HG03135 (cell line): ENCODE measurements around the gene SBK2.
A peak's percentile ranks its signal among the peaks of the same experiment; 100 is the strongest.
"Not testable (repeated sequence)": the region's sequence is repeated elsewhere in the genome, so short reads cannot be mapped to it uniquely, and the experiment has no call there.

Experiments used
- ATAC-seq: cut with Tn5 transposase; IDR thresholded peaks from one replicate; pipeline ENCODE4 v1.9.1; 2021; ENCODE audit warnings: mild to moderate bottlenecking, moderate library complexity; ENCODE audit not compliant: unreplicated experiment

Gene SBK2

DNA sequence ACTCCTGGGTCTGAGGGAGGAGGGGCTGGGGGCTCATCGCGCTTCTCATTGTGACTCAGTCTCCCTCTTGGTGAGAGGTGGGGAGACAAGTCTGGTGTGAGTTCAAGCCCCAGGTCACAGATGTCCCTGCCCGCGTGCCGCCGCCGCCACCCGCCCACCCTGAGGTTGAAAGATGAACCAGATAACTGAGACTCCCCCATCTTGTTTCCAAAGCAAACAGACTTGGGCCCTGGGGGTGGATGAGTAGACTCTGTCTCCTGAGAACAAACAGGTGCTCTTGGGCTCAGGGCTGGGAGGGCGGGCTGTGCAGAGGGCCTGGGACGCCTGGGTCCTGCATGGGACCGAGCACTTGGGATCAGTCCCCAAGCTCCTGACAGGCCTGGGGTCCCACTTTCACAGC lies 567 bp downstream of the SBK2 start:
- no peak for ATAC-seq

DNA sequence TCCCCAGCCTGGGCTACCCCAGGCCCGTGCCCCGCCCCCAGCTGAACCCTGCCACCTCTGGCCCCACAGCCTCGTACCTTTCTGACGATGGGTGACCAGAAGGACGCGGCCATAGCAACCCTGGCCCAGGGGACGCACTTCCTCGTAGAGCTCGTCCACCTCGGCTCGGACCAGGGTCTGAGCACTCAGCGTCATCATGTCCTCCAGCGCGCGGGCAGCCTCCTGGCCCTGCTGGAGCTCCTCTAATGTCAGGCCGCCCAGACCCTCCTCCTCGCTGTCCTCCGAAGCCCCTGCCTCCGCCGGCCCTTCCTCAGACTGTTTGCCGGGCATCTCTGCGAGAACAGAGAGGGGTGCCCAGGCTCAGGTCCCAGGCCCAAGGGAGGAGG lies 975 bp downstream of the SBK2 start:
- ATAC-seq, result no peak

DNA sequence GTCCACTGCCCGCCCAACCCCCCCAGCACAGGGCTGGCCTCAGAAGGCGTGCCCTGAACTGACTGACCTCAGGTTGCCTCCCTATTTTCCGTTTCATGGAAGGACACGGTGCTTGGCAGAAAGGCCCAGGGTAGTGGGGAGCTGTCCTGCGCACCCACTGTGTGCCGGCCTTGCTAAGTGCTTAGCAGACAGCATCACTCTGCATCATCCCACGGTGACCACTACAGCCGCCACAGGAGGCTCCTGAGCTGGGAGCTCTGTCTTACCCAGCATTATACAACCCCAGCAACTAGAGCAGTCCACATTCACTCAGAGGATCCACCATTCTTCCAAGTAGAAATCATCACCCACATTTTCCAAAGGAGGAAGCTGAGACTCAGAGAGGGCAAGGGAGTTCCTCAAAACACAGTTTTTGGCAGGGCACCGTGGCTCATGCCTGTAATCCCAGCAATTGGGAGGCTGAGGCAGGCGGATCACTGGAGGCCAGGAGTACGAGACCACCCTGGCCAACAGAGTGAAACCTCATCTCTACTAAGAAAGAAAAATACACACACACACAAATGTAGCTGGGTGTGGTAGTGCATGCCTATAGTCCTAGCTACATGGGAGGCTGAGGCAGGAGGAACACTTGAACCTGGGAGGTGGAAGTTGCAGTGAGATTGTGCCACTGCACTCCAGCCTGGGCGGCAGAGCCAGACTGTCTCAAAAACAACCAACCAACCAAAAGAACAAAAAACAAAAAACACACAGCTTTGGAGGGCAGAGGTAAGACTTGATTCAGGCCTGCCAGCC lies 1.6 kb downstream of the SBK2 start:
- ATAC-seq, result no peak

DNA sequence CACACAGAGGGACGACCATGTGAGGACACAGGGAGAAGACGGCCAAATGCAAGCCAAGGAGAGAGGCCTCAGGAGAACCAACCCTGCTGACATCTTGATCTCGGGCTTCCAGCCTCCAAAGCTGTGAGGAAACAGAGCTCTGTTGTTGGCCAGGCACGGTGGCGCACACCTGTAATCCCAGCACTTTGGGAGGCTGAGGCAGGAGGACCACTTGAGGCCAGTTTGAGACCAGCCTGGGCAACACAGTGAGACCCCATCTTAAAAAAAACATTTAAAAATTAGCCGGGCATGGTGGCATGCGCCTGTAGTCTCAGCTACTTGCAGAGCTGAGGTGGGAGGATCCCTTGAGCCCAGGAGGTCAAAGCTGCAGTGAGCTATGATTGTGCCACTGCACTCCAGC lies 2.7 kb downstream of the SBK2 start:
- ATAC-seq, result not testable (repeated sequence)

DNA sequence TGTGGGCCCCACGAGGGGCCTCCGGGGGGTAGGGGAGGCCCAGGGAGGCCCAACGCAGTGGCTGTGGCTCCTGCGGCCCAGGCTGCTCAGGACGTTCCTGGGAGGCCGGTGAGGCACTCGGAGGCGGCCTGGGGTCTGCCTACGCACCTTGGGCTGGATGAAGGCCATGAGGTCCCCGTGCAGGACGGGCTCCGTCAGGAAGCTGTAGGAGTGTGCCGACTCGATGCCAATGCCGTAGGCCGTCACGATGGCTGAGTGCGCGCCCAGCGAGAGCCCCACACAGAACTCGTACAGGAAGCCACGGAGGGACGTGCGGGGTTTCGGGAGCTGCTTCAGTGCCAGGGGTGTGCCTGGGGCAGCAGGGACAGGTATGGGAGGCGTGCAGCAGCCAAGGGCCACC lies 5.9 kb downstream of the SBK2 start:
- no peak for ATAC-seq

DNA sequence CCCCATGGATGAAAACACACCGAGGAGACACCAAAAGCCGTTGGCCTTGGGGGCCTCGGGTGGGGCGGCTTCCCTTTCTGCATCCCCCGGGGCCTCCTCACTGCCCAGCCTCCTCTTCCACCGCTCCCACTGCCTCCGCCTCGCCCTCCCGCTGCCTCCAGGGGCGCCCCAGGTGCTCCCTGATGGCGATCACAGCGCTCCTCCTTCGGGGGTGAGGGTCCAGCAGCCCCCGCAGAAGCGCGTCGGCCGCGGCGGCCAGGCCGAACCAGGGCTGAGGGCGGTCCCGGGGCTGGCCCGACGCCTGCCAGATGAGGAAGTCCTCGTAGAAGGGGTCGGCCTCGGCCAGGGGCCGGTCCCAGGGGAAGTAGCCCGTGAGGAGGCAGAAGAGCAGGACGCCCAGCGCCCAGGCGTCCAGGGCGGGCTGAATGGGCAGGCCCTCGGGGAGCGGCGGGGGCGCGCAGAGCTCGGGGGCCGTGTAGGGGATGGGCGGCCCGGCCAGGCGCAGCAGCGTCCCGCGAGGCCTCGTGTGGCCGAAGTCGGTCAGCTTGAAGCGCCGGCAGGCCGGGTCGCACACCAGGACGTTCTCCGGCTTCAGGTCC lies 7.2 kb downstream of the SBK2 start:
- ATAC-seq, result no peak

DNA sequence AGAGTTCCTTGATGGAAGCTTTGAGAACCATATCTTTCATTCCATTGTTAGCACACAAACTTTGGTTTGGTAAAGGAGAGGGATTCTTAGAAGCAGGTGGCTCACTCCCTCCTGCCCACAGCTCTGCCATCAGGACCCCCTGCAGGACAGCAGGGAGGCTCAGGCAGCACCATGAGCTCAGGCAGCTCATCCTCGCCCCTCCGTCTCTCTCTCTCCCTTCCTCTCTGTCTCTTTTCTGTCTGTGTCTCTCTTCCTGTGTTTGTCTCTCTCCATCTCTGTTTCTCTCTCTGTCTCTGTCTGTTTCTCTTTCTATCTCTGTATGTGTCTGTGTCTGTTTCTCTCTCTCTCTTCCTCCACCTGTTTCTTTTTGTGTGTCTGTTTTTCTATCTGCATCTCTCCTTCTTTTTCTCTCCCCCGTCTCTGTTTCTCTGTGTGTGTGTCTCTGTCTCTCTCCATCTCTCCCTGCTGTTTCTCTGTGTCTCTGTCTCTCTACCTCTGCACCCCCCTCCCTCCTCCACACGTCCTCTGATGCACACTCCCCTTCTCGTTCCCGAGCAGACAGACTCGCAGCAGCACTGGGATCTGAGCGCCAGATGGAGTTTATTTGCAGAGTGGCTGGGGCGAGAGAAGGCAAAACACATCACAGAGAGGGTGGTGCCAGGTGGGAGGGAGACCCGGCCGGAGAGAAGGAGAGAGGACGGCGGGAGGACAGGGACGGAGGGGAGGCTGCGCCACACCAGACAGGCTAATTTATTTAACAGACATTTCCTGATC lies 8.7 kb downstream of the SBK2 start:
- ATAC-seq, result no peak

DNA sequence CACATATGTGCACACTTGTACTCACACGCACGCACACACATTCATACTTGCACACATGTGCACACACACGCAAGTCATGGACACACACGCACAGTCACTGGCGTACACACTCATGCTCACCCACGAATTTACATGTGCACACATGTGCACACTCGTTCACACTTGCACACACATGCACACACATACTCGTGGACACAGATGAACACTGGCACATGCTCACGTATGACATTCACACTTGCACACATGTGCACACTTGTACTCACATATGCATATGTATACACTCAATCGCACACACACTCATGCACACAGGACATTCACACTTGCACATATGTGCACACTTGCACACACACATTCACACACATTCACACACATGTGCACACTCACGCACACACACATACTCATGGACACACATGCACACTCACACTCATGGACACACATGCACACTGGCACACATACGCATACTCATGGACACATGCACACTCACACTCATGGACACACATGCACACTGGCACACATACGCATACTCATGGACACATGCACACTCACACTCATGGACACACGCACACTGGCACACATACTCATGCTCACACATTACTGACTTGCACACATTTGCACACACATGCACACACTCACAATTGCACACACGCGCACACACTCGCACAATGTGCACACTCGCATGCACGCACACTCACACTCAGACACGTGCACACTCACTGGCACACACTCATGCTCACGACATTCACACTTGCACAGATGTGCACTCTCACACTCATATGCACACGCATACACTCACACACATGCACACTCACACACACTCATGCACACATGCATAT lies 9.5 kb downstream of the SBK2 start:
- no peak for ATAC-seq

DNA sequence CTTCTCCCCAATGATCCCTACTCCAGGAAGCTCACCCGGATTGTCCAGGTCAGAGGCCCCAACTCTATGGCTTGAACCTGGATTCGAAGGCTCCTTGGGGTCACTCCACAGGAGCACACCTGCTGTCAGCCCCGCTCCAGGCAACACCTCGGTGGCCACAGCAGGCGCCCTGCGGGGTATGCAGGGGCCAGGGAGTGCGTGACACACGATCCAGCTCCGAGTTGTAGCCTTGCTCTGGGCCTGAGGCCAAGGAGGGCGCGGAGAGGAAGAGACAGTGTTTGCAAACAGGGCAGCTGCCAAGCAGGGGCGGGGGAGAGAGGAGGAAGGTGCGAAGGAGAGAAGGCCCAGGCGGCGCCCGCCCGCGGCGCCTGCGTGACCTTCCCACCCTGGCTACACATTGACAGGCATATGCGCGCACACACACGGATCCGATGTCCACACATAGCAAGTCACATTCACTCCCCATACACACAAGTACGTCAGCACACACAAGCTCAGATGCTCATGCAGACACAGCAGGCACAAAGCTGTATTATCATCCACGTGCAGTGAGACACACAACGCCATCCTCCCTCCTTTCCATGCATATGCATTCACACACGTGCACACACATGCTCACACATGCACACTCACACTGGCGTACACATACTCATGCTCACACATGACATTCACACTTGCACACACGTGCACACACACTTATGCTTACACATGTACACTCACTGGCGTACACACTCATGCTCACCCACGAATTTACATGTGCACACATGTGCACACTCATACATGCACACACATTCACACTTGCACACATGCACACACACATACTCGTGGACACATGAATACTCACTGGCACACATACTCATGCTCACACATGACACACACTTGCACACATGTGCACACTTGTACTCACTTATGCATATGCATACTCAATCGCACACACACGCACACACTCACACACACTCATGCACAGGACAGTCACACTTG lies 10.4 kb downstream of the SBK2 start:
- ATAC-seq, result no peak

DNA sequence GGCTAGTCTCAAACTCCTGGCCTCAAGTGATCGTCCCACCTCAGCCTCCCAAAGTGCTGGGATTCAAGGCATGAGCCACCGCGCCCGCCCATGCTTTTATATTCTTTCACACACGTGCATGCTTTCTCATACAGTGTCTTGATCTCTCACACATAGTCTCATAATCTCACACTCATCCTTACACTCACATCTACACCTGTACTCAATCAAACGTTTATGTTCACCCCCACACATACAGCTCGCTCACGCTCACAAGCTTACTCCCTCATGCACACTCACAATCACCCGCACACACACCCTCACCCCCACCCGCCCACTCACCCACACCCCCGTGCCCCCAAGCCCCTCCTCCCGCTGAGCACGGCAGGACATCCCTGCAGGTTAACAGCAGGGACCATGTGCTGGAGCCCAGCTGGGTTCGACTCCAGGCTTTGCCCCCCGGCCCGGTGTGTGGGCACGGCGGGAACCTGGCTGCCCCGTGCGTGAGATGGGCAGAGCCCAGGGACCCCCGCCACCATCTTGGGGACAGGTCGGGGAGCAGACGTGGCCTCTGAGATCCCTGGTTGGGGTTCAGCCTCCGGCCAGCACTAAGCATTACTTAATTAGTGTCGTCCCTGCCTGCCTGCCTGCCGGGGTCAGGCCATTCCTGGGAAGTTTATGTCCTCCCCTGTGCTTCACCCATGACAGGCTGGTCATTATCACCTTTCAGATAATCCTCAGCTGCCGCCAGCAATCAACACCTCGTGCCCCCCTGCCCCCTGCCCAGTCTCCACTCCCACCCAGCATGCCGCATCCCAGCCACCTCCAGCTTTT lies 11.4 kb downstream of the SBK2 start:
- no peak for ATAC-seq

DNA sequence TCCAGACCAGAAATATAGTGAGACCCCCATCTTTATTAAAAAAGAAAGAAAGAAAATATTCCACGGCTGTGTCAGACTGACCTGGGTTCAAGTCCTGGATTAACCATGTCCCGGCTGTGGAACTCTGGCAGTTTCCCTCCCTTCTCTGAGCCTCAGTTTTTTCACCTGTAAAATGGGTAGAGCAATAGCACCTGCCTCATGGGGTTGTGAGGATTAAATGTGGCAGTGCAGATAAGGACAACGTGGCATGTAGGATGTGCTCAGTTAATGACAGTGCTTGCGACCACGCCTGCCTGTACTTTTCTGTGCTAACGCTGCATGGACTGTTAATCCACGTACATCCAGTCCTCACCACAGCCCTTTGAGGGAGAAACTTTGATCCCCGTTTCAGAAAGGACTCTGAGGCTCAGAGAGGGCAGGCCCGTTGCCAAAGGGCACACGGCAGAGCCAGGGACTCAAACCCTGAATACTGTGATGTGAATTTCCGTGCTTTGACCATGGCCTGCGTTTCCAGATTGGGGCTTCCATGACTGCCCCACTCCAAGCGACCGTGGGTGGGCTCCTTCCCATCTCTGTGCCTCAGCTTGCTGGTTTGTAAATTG lies 16.1 kb downstream of the SBK2 start:
- no peak for ATAC-seq

DNA sequence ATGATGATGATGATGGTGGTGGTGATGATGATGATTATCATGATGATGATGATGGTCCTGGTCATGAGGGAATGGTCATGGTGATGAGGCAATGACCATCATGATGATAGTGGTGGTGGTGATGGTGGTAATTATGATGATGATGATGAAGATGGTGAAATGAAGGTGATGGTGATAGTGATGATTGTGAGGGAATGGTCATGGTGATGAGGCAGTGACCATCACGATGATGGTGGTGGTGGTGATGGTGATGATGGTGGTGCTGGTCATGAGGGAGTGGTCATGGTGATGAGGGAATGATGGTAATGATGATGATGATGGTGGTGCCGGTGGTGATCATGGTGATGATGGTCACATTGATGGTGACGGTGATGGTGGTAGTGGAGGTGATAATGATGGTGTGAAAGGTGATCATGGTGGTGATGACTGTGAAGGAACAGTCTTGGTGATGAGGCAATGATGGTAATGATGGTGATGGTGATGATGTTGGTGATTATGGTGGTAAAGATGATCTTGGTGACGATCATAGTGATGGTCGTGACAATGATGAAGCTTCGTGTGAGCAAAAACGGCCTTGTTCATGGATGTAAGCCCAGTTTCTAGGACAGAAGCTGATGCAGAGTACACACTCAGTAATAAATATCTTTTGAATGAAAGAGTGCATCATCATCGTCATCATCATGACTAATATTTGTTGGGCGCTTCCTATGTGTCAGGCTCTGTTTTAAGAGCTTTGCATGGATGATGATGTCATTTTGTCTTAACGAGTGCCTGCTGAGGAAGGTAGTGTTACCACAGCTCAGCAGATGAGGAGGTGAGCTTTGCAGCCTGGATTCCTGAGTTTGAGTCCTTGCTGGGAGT lies 17.3 kb downstream of the SBK2 start:
- ATAC-seq, result no peak

DNA sequence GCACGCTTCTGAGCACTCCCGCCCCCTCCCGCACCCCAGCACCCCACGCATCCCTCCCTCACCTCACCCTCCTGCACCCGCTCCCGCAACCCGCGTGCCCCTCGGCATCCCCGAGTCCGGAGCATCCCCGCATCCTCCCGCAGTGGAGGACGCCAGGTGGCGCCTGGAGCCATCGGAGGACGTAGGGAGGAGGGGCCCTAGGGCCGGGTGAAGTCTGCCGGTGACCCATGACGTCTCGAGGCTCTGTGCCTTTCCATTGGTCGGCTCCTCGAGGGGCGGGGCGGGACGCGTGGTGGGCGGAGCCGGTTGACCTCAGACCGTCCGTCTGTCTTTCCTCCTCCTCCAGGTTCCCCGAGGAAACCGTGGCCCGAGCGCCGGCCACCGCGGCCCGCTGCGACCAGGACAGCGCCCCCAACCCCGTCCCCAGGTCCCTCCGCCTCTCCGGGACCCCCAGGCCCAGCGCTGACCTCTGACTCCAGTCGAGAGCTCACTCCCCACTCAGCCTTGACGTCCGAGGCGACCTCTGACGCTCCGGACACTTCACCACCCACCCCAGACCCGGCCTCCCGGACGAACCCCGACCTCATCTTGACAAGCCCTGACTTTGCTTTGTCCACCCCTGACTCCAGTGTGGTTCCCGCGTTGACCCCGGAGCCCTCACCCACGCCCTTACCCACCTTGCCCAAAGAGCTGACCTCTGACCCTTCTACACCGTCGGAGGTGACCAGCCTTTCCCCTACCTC lies 19.9 kb downstream of the SBK2 start:
- ATAC-seq, result peak; percentile 97

DNA sequence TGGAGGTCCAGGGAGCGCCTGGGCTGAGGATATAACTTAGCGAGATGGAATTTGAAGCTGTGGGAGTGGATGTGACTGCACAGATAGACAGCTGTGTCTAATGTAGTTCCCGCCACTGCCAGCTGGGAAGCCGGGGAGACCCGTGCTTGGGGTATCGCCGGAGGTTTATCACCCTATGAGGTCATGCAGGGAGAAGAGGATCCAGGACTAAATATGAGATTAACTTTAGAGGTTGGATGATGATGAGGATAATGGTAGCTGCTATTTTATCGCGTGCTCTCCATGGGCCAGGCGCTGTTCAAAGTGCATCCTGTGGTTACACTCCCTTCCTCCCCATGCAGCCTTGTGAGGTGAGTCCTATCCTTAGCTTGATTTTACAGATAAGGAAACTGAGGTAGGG lies 28.8 kb downstream of the SBK2 start:
- no peak for ATAC-seq

DNA sequence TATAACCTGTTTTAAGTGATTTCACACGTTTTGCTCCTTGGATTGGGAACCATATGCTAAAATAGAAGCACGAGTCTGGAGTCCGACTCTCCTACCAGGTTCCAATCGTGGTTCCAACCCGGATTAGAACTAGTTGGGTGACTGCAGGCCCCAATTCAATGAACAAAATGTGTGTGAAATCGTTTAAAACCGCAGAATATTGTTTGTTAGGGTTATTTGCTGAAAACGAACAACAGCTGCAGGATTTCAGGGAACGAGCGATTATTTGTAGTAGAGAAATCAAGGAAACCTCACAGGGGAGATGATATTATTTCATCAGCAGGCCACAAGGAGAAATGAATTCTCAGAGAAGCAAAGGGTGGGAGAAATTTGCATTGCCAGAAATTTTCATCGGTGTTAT lies 32.0 kb downstream of the SBK2 start:
- no peak for ATAC-seq

DNA sequence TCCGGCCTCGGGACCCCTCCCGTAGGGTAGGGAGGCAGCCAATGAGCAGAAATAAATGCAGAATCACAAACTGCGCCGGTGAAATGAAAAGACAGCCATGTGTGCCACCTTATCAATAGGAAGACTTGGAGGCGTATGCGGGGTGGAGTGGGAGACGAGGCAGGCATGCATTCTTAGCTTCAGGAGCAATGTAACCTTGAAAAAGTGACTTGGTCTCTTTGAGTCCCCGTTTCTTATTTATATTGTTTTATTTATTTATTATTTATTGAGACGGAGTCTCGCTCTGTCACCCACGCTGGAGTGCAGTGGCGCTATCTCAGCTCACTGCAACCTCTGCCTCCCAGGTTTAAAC lies 32.7 kb downstream of the SBK2 start:
- ATAC-seq, result no peak
